Hypothalamus (tissue), 51 donors: ENCODE measurements around the gene PTPN11.
A peak's percentile ranks its signal among the peaks of the same experiment; 100 is the strongest.
"Not testable (repeated sequence)": the region's sequence is repeated elsewhere in the genome, so short reads cannot be mapped to it uniquely, and the experiment has no call there.

ENCODE experiments used
- DNase-seq, 51 donors: peaks; one replicate each; lab custom pipeline; 2025; lab: John Stamatoyannopoulos, UW

Gene PTPN11

DNA sequence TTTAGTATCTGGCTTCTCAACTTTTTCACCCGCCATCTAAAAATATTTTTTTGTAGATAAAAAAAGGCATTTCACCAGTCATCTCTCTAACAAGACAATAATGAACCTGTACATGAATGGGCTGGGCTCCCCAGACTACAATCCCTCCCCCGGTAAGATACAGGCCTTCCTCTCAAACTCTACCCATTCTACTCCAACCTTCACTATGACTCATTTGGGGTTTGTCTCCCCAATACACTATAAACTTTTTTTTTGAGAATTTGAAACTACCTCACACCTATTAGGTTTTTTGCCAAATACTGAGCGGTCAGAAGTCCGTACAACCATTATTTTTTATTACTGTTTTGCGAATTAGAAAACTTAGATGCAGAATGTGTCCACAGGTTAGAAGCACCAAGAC is 10.1 kb upstream of the PTPN11 start:
- DNase-seq = no peak

DNA sequence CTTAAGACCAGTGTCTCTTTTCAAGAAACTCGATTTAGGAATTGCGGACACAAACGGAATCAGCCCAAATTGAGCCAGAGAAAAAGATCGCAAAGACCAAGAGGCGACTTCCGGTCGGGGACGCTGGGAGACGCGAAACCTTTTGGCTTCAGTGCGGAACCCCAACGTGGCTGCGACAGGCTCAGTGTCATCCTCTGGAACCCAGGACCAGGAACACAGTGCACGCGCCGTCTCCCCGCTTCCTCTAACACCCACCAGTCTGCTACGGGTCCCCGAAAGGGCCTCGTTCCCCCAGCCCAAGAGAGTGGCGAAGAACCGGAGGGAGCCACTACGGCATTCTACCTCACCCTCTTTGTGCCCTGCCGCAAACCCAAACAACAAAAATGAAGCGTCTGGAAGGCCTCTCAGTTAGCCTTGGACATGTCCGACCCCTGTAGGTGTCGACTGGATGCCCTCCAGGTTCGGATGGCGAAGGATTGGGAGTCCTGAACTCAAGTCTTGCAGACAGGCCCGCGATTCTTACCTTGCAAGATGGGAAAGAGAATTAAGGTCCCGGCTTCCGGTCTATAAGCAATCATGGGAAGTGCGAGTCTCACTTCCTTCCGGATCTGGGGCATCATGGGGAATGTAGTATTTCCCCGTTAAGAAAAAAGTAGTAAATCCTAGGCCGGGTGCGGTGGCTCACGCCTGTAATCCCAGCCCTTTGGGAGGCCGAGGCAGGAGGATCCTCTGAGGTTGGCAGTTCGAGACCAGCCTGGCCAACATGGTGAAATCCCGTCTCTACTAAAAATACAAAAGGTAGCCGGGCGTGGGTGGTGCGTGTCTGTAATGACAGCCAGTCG is 9.5 kb upstream of the PTPN11 start, which contains the start of gene RPL6:
Gene RPL6, minus strand, starts transcription at position 542 of the 842 bp plus-strand sequence. CDS start 949 bp downstream, outside the sequence.
- DNase-seq = peak; percentile 39 to 95 (median 74)

DNA sequence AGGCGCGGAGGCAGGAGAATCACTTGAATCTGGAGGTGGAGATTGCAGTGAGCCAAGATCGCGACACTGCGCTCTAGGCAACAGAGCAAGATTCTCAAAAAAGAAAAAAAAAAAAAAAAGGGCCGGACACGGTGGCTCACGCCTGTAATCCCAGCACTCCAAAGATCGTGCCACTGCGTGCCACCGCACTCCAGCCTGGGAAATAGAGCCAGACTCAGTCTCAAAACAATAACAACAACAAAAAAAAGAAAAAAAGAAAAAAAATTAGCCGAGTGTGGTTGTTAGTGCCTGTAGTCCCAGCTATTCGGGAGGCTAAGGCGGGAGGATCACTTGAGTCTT is 8.9 kb upstream of the PTPN11 start:
- no peak for DNase-seq

GRCh38 chr12:112413855-112414625 is 4.7 kb upstream of the PTPN11 start:
- no peak for DNase-seq

- DNase-seq = not testable (repeated sequence)
Observed at GRCh38 chr12:112415457-112415856, 3.3 kb upstream of the PTPN11 start.

- DNase-seq = peak in 1 of 51 donors; percentile 54
Observed at GRCh38 chr12:112418273-112418607, 507 bp upstream of the PTPN11 start.

- DNase-seq = peak in 12 of 51 donors; percentile 5 to 58 (median 40)
Observed at GRCh38 chr12:112419297-112420133, 768 bp downstream of the PTPN11 start.

DNA sequence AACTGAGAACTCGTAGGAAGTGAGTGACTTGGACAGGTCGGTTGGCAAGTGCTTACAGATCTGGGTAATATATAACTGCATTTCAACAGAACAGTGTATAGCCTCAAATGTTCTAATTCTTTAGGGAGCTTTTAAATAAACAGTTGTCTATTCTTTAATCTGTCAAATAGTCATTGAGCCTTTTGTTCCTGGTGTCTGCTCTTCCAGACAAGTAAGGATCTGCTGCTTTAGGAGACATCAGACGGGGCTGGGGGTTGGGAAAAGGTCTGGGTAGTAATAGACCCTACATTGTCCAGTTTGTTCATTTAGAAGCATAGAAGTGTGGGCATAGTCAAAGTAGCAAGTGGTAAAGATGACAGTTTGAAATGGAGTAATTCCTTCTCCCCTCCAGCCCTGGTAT is 2.0 kb downstream of the PTPN11 start:
- DNase-seq = no peak

DNA sequence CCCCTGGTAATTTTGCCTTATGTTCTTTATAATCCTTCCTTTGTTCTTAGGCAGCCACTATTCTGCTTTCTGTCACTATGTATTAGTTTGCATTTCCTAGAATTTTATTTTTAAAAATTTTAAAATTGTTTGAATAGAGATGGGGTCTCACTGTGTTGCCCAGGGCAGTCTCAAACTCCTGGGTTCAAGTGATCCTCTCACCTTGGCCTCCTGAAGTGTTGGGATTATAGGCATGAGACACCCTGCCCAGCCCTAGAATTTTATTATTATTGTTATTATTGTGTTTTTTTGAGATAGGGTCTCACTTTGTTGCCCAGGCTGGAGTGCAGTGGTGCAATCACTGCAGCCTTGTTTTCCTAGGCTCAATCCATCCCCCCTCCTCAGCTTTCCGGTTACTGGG is 2.6 kb downstream of the PTPN11 start:
- DNase-seq = no peak

GRCh38 chr12:112422531-112422930 is 3.8 kb downstream of the PTPN11 start:
- peak in 33 of 51 donors; percentile 2 to 83 (median 35) for DNase-seq

DNA sequence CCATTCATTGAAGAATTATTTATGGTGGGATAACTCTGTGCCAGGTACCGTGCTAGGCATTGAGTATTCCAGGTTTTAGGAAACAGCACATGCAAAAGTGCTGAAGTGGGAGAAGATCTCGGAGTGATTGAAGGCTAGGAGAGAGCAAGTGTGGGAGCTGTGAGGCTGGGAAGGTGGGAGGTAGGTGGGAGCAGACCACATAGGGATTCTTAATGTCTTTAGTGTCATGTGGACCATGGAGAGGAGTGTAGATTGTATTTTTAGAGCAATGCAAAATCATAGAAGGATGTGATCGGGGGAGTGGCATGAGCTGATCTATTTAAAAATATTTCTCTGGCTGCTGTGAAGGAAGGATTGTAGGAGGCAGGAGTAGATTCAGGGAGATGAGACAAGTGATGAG is 5.4 kb downstream of the PTPN11 start:
- peak in 1 of 51 donors; percentile 25 for DNase-seq

- DNase-seq = no peak
Observed at GRCh38 chr12:112425582-112426382, 7.0 kb downstream of the PTPN11 start.

DNA sequence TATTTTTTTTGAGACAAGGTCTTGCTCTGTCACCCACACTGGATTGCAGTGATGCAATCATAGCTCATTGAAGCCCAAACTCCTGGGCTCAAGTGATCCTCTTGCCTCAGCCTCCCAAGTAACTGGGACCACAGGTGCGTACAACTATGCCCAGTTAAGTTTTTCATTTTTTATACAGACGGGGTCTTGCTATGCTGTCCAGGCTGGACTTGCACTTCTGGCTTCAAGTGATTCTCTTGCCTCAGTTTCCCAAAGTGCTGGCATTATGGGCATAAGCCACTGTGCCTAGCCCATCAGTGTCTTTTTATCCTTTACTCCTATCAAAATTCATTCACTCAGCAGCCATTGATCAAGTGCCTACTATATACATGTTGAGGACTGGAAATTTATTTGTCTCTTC is 9.0 kb downstream of the PTPN11 start:
- no peak for DNase-seq

- no peak for DNase-seq
Observed at GRCh38 chr12:112430929-112431328, 12.2 kb downstream of the PTPN11 start.

DNA sequence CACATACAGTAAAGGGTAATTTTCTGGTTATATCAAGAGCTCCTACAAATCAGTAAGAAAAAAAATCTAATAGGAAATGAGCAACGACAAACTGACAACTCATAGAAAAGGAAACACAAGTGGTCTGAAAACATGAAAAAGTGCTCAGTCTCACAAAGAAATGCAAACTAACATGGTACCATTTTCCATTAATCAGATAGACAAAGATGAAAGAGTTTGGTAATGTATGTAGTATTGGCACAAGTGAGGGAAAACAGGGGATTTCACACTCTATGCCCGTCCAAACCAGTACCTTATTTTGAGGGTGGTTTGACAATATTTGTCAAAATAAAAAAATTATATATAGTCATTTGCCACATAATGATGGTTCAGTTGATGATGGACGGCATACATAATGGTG is 13.2 kb downstream of the PTPN11 start:
- DNase-seq = no peak

- no peak for DNase-seq
Observed at GRCh38 chr12:112433551-112433950, 14.8 kb downstream of the PTPN11 start.

- not testable (repeated sequence) for DNase-seq
Observed at GRCh38 chr12:112438645-112439044, 19.9 kb downstream of the PTPN11 start.

DNA sequence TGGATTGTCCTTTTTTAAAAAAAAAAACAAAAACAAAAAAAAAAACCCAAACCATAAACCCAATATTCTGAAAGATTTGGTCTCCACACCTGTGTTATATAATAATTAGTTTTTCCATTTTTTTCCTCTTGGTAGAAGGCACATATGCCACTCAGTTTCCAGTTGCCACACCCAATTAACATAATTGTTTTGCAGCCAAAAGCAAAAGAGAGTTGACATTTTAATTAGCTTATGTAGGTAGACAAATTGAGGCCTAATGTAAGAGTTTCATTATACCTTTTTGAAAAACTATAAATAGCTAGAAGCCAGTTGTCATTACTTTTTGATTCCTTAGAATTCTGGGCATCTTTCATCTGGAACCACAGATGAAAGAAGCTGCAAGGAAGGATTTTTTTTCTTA is 21.0 kb downstream of the PTPN11 start:
- peak in 1 of 51 donors; percentile 27 for DNase-seq

GRCh38 chr12:112440653-112441052 is 21.9 kb downstream of the PTPN11 start:
- not testable (repeated sequence) for DNase-seq

- DNase-seq = no peak
Observed at GRCh38 chr12:112443916-112444315, 25.2 kb downstream of the PTPN11 start.
